CD4-positive, alpha-beta T cell treated with Interleukin-6 for 4 hours (primary cell): ENCODE results near the gene IKBKE.
A peak's percentile ranks its signal among the peaks of the same experiment; 100 is the strongest.

Source experiments
- DNase-seq: peaks from one replicate; pipeline ENCODE4 v3.0.0-alpha.2; 2020; ENCODE audit warnings: mixed read lengths

IKBKE gene

GRCh38 chr1:206516728-206516990 lies 46.4 kb downstream of the IKBKE start:
- no peak for DNase-seq

GRCh38 chr1:206517784-206518183 lies 47.5 kb downstream of the IKBKE start:
- no peak for DNase-seq

GRCh38 chr1:206518206-206518605 lies 47.9 kb downstream of the IKBKE start:
- no peak for DNase-seq

GRCh38 chr1:206518743-206519142 lies 48.5 kb downstream of the IKBKE start:
- no peak for DNase-seq

- no peak for DNase-seq
Measured at GRCh38 chr1:206521127-206521526, 50.9 kb downstream of the IKBKE start.

- no peak for DNase-seq
Measured at GRCh38 chr1:206521694-206522402, 51.6 kb downstream of the IKBKE start.

- DNase-seq: no peak
Measured at GRCh38 chr1:206524739-206525364, 54.6 kb downstream of the IKBKE start.

GRCh38 chr1:206526064-206526911 lies 56.0 kb downstream of the IKBKE start:
- no peak for DNase-seq

- DNase-seq: no peak
Measured at GRCh38 chr1:206529425-206529824, 59.1 kb downstream of the IKBKE start.

GRCh38 chr1:206532368-206532767 lies 62.1 kb downstream of the IKBKE start:
- no peak for DNase-seq

GRCh38 chr1:206534552-206534951 lies 64.3 kb downstream of the IKBKE start:
- DNase-seq: no peak

GRCh38 chr1:206535853-206536188 lies 65.5 kb downstream of the IKBKE start:
- no peak for DNase-seq

- no peak for DNase-seq
Measured at GRCh38 chr1:206537141-206537540, 66.9 kb downstream of the IKBKE start.

GRCh38 chr1:206538086-206538770 lies 68.0 kb downstream of the IKBKE start:
- DNase-seq: no peak

- no peak for DNase-seq
Measured at GRCh38 chr1:206538901-206539640, 68.8 kb downstream of the IKBKE start.

GRCh38 chr1:206540044-206540780 lies 69.9 kb downstream of the IKBKE start:
- DNase-seq: no peak

GRCh38 chr1:206541236-206541833 lies 71.1 kb downstream of the IKBKE start:
- no peak for DNase-seq

GRCh38 chr1:206544562-206545257 lies 74.4 kb downstream of the IKBKE start:
- peak; percentile 86 for DNase-seq

- no peak for DNase-seq
Measured at GRCh38 chr1:206545351-206545750, 75.1 kb downstream of the IKBKE start.
